ENCODE results near the gene RTP3.

Gene RTP3

GRCh38 chr3:46454209-46454595 lies 43.6 kb upstream of the RTP3 start:
- no peak overlapping the region for H3K4ac ChIP-seq (ENCODE audit: low read depth, low read length)
- no CpG with 5 or more reads among the region's 3 CpGs for WGBS (ENCODE audit: extremely low coverage, insufficient coverage, insufficient read length)
- no peak overlapping the region for H3K23ac ChIP-seq (ENCODE audit: low read length)
- H3K79me2 ChIP-seq (ENCODE audit: control insufficient read depth, insufficient read depth, low read length, poor library complexity) = no peaks in the 10 kb centered on the region
- no peak overlapping the region for H2BK120ac ChIP-seq (ENCODE audit: insufficient read depth, low read length, poor library complexity)
- H3K27ac ChIP-seq (ENCODE audit: low read depth, low read length) = no peak overlapping the region
- H4K8ac ChIP-seq (ENCODE audit: low read depth, low read length) = no peak overlapping the region
- H2AK5ac ChIP-seq (ENCODE audit: low read length) = no peak overlapping the region
- no peak overlapping the region for H2AFZ ChIP-seq (ENCODE audit: insufficient read depth, low read length, poor library complexity)
- H4K91ac ChIP-seq (ENCODE audit: low read depth, low read length) = no peak overlapping the region
- no peak overlapping the region for H3K9ac ChIP-seq (ENCODE audit: low read length)
- no peak overlapping the region for H2BK12ac ChIP-seq (ENCODE audit: low read length)
- H3K4me1 ChIP-seq (ENCODE audit: control insufficient read depth in 1 of 2, insufficient read depth in 2 of 2, low read length in 2 of 2) = peaks cover 3 to 4% of the 10 kb centered on the region in 2 experiments
- H3K36me3 ChIP-seq (ENCODE audit: control insufficient read depth in 1 of 2, insufficient read depth in 2 of 2, low read length in 2 of 2) = no peaks in the 10 kb centered on the region
- DNase-seq = no peak
- H3K18ac ChIP-seq (ENCODE audit: low read length) = no peak overlapping the region
- no peak overlapping the region for H3K4me3 ChIP-seq (ENCODE audit: low read depth, low read length)
- H3K9me3 ChIP-seq (ENCODE audit: insufficient read depth, low read depth, low read length) = peaks cover 1% of the 10 kb centered on the region
- no peaks in the 10 kb centered on the region for H3K79me1 ChIP-seq (ENCODE audit: low read length)
- H3K14ac ChIP-seq (ENCODE audit: low read length) = no peak overlapping the region
- no peak overlapping the region for H4K12ac ChIP-seq (ENCODE audit: low read depth, low read length)
- no peak overlapping the region for H2BK5ac ChIP-seq (ENCODE audit: low read depth, low read length, poor library complexity)
- H3K27me3 ChIP-seq (ENCODE audit: insufficient read depth, low read length) = no peaks in the 10 kb centered on the region
- H3K4me2 ChIP-seq (ENCODE audit: low read length) = no peak overlapping the region

- H3K4me2 ChIP-seq (ENCODE audit: low read length) = no peak overlapping the region
- H4K91ac ChIP-seq (ENCODE audit: low read depth, low read length) = no peak overlapping the region
- H3K4me1 ChIP-seq (ENCODE audit: control insufficient read depth in 1 of 2, insufficient read depth in 2 of 2, low read length in 2 of 2) = peaks cover 3 to 4% of the 10 kb centered on the region in 2 experiments
- H4K8ac ChIP-seq (ENCODE audit: low read depth, low read length) = no peak overlapping the region
- H4K12ac ChIP-seq (ENCODE audit: low read depth, low read length) = no peak overlapping the region
- no peaks in the 10 kb centered on the region for H3K36me3 ChIP-seq (ENCODE audit: control insufficient read depth in 1 of 2, insufficient read depth in 2 of 2, low read length in 2 of 2)
- H2BK120ac ChIP-seq (ENCODE audit: insufficient read depth, low read length, poor library complexity) = no peak overlapping the region
- no peak for DNase-seq
- no peak overlapping the region for H3K4me3 ChIP-seq (ENCODE audit: low read depth, low read length)
- H2AK5ac ChIP-seq (ENCODE audit: low read length) = no peak overlapping the region
- H3K14ac ChIP-seq (ENCODE audit: low read length) = no peak overlapping the region
- H3K4ac ChIP-seq (ENCODE audit: low read depth, low read length) = no peak overlapping the region
- H2BK12ac ChIP-seq (ENCODE audit: low read length) = no peak overlapping the region
- no peak overlapping the region for H2BK5ac ChIP-seq (ENCODE audit: low read depth, low read length, poor library complexity)
- H3K9ac ChIP-seq (ENCODE audit: low read length) = no peak overlapping the region
- H2AFZ ChIP-seq (ENCODE audit: insufficient read depth, low read length, poor library complexity) = no peak overlapping the region
- H3K18ac ChIP-seq (ENCODE audit: low read length) = no peak overlapping the region
- peaks cover 1% of the 10 kb centered on the region for H3K9me3 ChIP-seq (ENCODE audit: insufficient read depth, low read depth, low read length)
- H3K79me2 ChIP-seq (ENCODE audit: control insufficient read depth, insufficient read depth, low read length, poor library complexity) = no peaks in the 10 kb centered on the region
- WGBS (ENCODE audit: extremely low coverage, insufficient coverage, insufficient read length) = no CpG with 5 or more reads among the region's 7 CpGs
- H3K27me3 ChIP-seq (ENCODE audit: insufficient read depth, low read length) = no peaks in the 10 kb centered on the region
- H3K79me1 ChIP-seq (ENCODE audit: low read length) = no peaks in the 10 kb centered on the region
- no peak overlapping the region for H3K27ac ChIP-seq (ENCODE audit: low read depth, low read length)
- H3K23ac ChIP-seq (ENCODE audit: low read length) = no peak overlapping the region
Measured at GRCh38 chr3:46454606-46455005, 43.2 kb upstream of the RTP3 start.

- no CpG with 5 or more reads among the region's 21 CpGs for WGBS (ENCODE audit: extremely low coverage, insufficient coverage, insufficient read length)
- H3K14ac ChIP-seq (ENCODE audit: low read length) = no peak overlapping the region
- H3K4me1 ChIP-seq (ENCODE audit: control insufficient read depth in 1 of 2, insufficient read depth in 2 of 2, low read length in 2 of 2) = peaks cover under 1 to 3% of the 10 kb centered on the region in 2 experiments
- no peak for DNase-seq
- no peak overlapping the region for H3K27ac ChIP-seq (ENCODE audit: low read depth, low read length)
- H4K12ac ChIP-seq (ENCODE audit: low read depth, low read length) = no peak overlapping the region
- no peaks in the 10 kb centered on the region for H3K79me2 ChIP-seq (ENCODE audit: control insufficient read depth, insufficient read depth, low read length, poor library complexity)
- H3K4me2 ChIP-seq (ENCODE audit: low read length) = no peak overlapping the region
- no peak overlapping the region for H2BK12ac ChIP-seq (ENCODE audit: low read length)
- H3K27me3 ChIP-seq (ENCODE audit: insufficient read depth, low read length) = no peaks in the 10 kb centered on the region
- no peak overlapping the region for H3K23ac ChIP-seq (ENCODE audit: low read length)
- H4K91ac ChIP-seq (ENCODE audit: low read depth, low read length) = no peak overlapping the region
- no peak overlapping the region for H2BK120ac ChIP-seq (ENCODE audit: insufficient read depth, low read length, poor library complexity)
- H3K36me3 ChIP-seq (ENCODE audit: control insufficient read depth in 1 of 2, insufficient read depth in 2 of 2, low read length in 2 of 2) = no peaks in the 10 kb centered on the region
- no peak overlapping the region for H3K18ac ChIP-seq (ENCODE audit: low read length)
- no peak overlapping the region for H3K4me3 ChIP-seq (ENCODE audit: low read depth, low read length)
- no peak overlapping the region for H4K8ac ChIP-seq (ENCODE audit: low read depth, low read length)
- H3K79me1 ChIP-seq (ENCODE audit: low read length) = no peaks in the 10 kb centered on the region
- no peak overlapping the region for H2AK5ac ChIP-seq (ENCODE audit: low read length)
- no peak overlapping the region for H2AFZ ChIP-seq (ENCODE audit: insufficient read depth, low read length, poor library complexity)
- no peak overlapping the region for H3K9ac ChIP-seq (ENCODE audit: low read length)
- no peak overlapping the region for H3K4ac ChIP-seq (ENCODE audit: low read depth, low read length)
- no peak overlapping the region for H2BK5ac ChIP-seq (ENCODE audit: low read depth, low read length, poor library complexity)
- H3K9me3 ChIP-seq (ENCODE audit: insufficient read depth, low read depth, low read length) = peaks cover 1% of the 10 kb centered on the region
Measured at GRCh38 chr3:46455231-46456115, 42.3 kb upstream of the RTP3 start.

- H3K9ac ChIP-seq (ENCODE audit: low read length) = no peak overlapping the region
- no peak overlapping the region for H4K91ac ChIP-seq (ENCODE audit: low read depth, low read length)
- no peak overlapping the region for H3K23ac ChIP-seq (ENCODE audit: low read length)
- no peak overlapping the region for H3K18ac ChIP-seq (ENCODE audit: low read length)
- H3K14ac ChIP-seq (ENCODE audit: low read length) = no peak overlapping the region
- no peak for DNase-seq
- no peaks in the 10 kb centered on the region for H3K79me1 ChIP-seq (ENCODE audit: low read length)
- H3K79me2 ChIP-seq (ENCODE audit: control insufficient read depth, insufficient read depth, low read length, poor library complexity) = no peaks in the 10 kb centered on the region
- no peaks in the 10 kb centered on the region for H3K27me3 ChIP-seq (ENCODE audit: insufficient read depth, low read length)
- no peak overlapping the region for H3K27ac ChIP-seq (ENCODE audit: low read depth, low read length)
- H3K4me1 ChIP-seq (ENCODE audit: control insufficient read depth in 1 of 2, insufficient read depth in 2 of 2, low read length in 2 of 2) = no peaks in the 10 kb centered on the region
- WGBS (ENCODE audit: extremely low coverage, insufficient coverage, insufficient read length) = no CpG with 5 or more reads among the region's 14 CpGs
- no peak overlapping the region for H2BK5ac ChIP-seq (ENCODE audit: low read depth, low read length, poor library complexity)
- H3K4me3 ChIP-seq (ENCODE audit: low read depth, low read length) = no peak overlapping the region
- no peaks in the 10 kb centered on the region for H3K36me3 ChIP-seq (ENCODE audit: control insufficient read depth in 1 of 2, insufficient read depth in 2 of 2, low read length in 2 of 2)
- H2AK5ac ChIP-seq (ENCODE audit: low read length) = no peak overlapping the region
- H3K9me3 ChIP-seq (ENCODE audit: insufficient read depth, low read depth, low read length) = peaks cover 1% of the 10 kb centered on the region
- H2AFZ ChIP-seq (ENCODE audit: insufficient read depth, low read length, poor library complexity) = no peak overlapping the region
- H2BK12ac ChIP-seq (ENCODE audit: low read length) = no peak overlapping the region
- H4K8ac ChIP-seq (ENCODE audit: low read depth, low read length) = no peak overlapping the region
- no peak overlapping the region for H3K4me2 ChIP-seq (ENCODE audit: low read length)
- H2BK120ac ChIP-seq (ENCODE audit: insufficient read depth, low read length, poor library complexity) = no peak overlapping the region
- H4K12ac ChIP-seq (ENCODE audit: low read depth, low read length) = no peak overlapping the region
- H3K4ac ChIP-seq (ENCODE audit: low read depth, low read length) = no peak overlapping the region
Measured at GRCh38 chr3:46456118-46456517, 41.7 kb upstream of the RTP3 start.
